ENCODE data around the gene GPM6B.
A peak's percentile ranks its signal among the peaks of the same experiment; 100 is the strongest.

GPM6B gene

DNA sequence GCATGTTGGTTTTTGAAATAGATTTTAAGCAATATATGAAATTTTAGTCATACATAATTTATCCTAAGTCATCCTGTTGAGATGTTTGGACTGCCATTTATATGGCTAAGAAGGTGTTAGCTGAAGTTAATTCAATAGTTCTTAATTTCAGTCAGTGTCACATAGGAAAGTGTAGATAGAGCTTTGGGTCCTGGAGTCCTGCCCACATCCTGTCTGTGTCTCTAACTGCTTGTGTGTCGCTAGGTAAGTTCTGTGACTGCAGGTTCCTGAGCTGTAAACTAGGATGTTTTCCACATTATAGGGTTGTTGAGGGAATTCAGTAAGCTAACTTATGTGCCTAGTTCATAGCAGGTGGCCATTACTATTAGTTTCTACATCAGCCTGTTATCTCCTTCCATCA is 61.6 kb downstream of the GPM6B start:
- no peaks in the 10 kb centered on the region for H3K4me1 ChIP-seq (ENCODE audit: control insufficient read depth in 2 of 2, insufficient read depth in 2 of 2, low read length in 2 of 2)
- H3K4me3 ChIP-seq (ENCODE audit: low read length in 2 of 2) = no peak overlapping the region
- no peak overlapping the region for H3K27ac ChIP-seq (ENCODE audit: low read depth in 2 of 2, low read length in 2 of 2)
- H3K36me3 ChIP-seq (ENCODE audit: control insufficient read depth in 2 of 2, insufficient read depth in 2 of 2, low read length in 2 of 2) = peaks cover 24 to 64% of the 10 kb centered on the region in 2 donors
- H3K27me3 ChIP-seq (ENCODE audit: control insufficient read depth in 2 of 2, insufficient read depth in 2 of 2, low read length in 2 of 2) = no peaks in the 10 kb centered on the region
- no peaks in the 10 kb centered on the region for H3K9me3 ChIP-seq (ENCODE audit: control insufficient read depth in 2 of 2, low read length in 2 of 2)
- H3K9ac ChIP-seq (ENCODE audit: low read depth in 1 of 2, low read length in 2 of 2) = no peak overlapping the region

DNA sequence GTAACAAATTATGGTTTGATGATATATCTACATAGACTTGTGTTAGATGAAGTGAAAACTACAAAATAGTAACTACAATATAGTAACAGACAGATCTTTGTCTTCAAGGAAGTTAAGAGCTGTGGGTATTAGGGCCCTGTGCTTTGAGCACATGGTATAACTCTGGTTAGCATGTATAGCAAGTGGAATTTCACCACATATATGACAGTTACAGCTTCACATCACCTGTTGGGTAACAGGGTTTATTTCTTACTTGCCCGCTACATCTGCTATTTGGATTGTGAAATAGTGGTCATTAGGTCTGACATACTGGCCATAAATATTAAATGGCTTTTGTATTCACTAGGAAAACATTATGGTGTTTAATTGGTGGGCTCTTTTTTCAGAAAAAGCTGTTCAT is 62.1 kb downstream of the GPM6B start:
- H3K9ac ChIP-seq (ENCODE audit: low read depth in 1 of 2, low read length in 2 of 2) = no peak overlapping the region

DNA sequence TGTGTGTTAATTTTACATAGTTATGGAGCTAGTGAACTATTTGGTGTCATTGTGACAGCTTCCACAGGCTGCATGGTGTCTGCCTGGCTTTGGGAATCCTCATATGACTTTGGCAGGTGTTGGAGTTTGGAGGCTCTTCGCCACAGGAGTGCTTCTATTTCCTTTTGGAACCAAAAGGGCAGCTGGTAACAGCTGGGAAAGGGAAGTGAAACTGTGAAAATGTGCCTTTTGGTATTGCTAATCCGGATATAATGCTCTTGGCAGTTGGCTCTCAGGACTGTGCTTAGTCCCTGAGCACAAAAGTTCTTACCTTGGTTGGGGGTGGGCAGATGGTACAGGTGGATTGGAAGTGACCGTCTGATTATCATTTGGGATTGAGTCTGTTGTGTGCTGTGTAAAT is 64.2 kb downstream of the GPM6B start:
- no peak overlapping the region for H3K9ac ChIP-seq (ENCODE audit: low read depth in 1 of 2, low read length in 2 of 2)
- no peak overlapping the region for H3K27ac ChIP-seq (ENCODE audit: low read depth in 2 of 2, low read length in 2 of 2)
- H3K27me3 ChIP-seq (ENCODE audit: control insufficient read depth in 2 of 2, insufficient read depth in 2 of 2, low read length in 2 of 2) = no peaks in the 10 kb centered on the region
- H3K9me3 ChIP-seq (ENCODE audit: control insufficient read depth in 2 of 2, low read length in 2 of 2) = no peaks in the 10 kb centered on the region
- no peaks in the 10 kb centered on the region for H3K4me1 ChIP-seq (ENCODE audit: control insufficient read depth in 2 of 2, insufficient read depth in 2 of 2, low read length in 2 of 2)
- H3K4me3 ChIP-seq (ENCODE audit: low read length in 2 of 2) = no peak overlapping the region
- peaks cover 26 to 51% of the 10 kb centered on the region in 2 donors for H3K36me3 ChIP-seq (ENCODE audit: control insufficient read depth in 2 of 2, insufficient read depth in 2 of 2, low read length in 2 of 2)

More for the DNA sequence above, 62.1 kb downstream of the GPM6B start:
- H3K4me3 ChIP-seq (ENCODE audit: low read length in 2 of 2) = no peak overlapping the region
- H3K9me3 ChIP-seq (ENCODE audit: control insufficient read depth in 2 of 2, low read length in 2 of 2) = no peaks in the 10 kb centered on the region
- no peak overlapping the region for H3K27ac ChIP-seq (ENCODE audit: low read depth in 2 of 2, low read length in 2 of 2)
- no peaks in the 10 kb centered on the region for H3K4me1 ChIP-seq (ENCODE audit: control insufficient read depth in 2 of 2, insufficient read depth in 2 of 2, low read length in 2 of 2)
- peaks cover 24 to 63% of the 10 kb centered on the region in 2 donors for H3K36me3 ChIP-seq (ENCODE audit: control insufficient read depth in 2 of 2, insufficient read depth in 2 of 2, low read length in 2 of 2)
- H3K27me3 ChIP-seq (ENCODE audit: control insufficient read depth in 2 of 2, insufficient read depth in 2 of 2, low read length in 2 of 2) = no peaks in the 10 kb centered on the region

DNA sequence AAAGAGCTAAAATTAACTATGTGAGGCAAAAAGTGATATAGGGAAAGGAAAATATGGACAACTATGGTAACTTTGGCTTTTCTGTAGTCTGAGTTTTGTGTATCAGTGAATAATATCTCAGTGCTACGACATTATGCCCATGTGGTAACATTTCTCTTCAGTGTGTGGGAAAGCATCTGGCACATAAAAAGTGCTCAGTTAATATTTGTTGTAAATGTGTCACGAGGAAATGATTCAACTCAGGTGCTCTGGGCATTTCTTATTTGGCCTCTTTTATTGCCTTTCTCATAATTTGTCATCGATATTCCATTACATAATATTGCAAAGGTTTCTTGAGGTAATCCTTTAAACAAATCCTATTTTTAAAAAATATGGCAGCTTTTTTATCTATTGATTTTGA is 64.8 kb downstream of the GPM6B start:
- Histone ChIP-seq H3K4me3 (ENCODE audit: low read length in 2 of 2) (no peak overlapping the region), H3K36me3 (ENCODE audit: control insufficient read depth in 2 of 2, insufficient read depth in 2 of 2, low read length in 2 of 2) (peaks cover 23 to 46% of the 10 kb centered on the region in 2 donors), H3K27ac (ENCODE audit: low read depth in 2 of 2, low read length in 2 of 2) (no peak overlapping the region), H3K27me3 (ENCODE audit: control insufficient read depth in 2 of 2, insufficient read depth in 2 of 2, low read length in 2 of 2) (no peaks in the 10 kb centered on the region), H3K9me3 (ENCODE audit: control insufficient read depth in 2 of 2, low read length in 2 of 2) (no peaks in the 10 kb centered on the region), H3K9ac (ENCODE audit: low read depth in 1 of 2, low read length in 2 of 2) (no peak overlapping the region), H3K4me1 (ENCODE audit: control insufficient read depth in 2 of 2, insufficient read depth in 2 of 2, low read length in 2 of 2) (no peaks in the 10 kb centered on the region)

DNA sequence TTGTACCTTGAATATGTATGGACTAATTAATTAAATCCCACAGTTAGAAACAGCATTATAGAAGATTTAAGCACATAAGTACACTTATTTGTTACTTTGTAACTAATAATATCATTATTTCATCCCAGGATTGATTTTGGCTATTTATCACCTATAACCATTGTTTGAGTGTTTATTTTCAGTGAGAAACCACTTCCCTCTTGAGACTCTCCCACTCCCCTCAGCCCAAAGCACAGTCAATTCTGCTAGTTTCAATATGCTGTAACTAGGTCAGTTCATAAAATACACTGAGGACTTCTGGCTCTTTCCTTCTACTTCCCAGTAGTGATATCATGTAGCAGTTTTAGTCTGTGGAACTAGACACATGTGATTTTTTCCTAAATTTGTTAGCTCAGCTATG is 66.1 kb downstream of the GPM6B start:
- Histone ChIP-seq H3K27ac (ENCODE audit: low read depth in 2 of 2, low read length in 2 of 2) (no peak overlapping the region), H3K9me3 (ENCODE audit: control insufficient read depth in 2 of 2, low read length in 2 of 2) (no peaks in the 10 kb centered on the region), H3K4me3 (ENCODE audit: low read length in 2 of 2) (no peak overlapping the region), H3K27me3 (ENCODE audit: control insufficient read depth in 2 of 2, insufficient read depth in 2 of 2, low read length in 2 of 2) (no peaks in the 10 kb centered on the region), H3K4me1 (ENCODE audit: control insufficient read depth in 2 of 2, insufficient read depth in 2 of 2, low read length in 2 of 2) (no peaks in the 10 kb centered on the region), H3K9ac (ENCODE audit: low read depth in 1 of 2, low read length in 2 of 2) (no peak overlapping the region), H3K36me3 (ENCODE audit: control insufficient read depth in 2 of 2, insufficient read depth in 2 of 2, low read length in 2 of 2) (peaks cover 26 to 49% of the 10 kb centered on the region in 2 donors)

DNA sequence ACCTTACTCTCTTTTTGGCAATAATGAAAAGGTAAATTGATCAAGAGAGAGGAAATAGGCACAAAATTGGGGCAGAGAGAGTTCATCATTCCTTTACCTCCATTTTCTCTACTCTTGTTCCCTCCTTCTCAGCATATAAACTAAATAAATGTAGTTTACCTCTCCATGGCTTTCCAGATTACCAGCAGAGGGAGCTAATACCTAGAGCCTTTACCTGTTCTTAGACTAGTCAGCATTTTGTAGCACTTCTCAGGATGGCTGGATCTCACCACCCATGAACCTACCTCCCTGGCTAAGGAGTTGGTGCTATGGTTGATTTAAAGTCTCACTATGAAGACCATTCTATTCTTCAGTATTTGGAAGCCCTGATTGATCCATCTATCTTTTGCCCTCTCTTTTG is 66.7 kb downstream of the GPM6B start:
- Histone ChIP-seq H3K27ac (ENCODE audit: low read depth in 2 of 2, low read length in 2 of 2) (no peak overlapping the region), H3K4me3 (ENCODE audit: low read length in 2 of 2) (no peak overlapping the region), H3K9ac (ENCODE audit: low read depth in 1 of 2, low read length in 2 of 2) (no peak overlapping the region), H3K9me3 (ENCODE audit: control insufficient read depth in 2 of 2, low read length in 2 of 2) (no peaks in the 10 kb centered on the region), H3K27me3 (ENCODE audit: control insufficient read depth in 2 of 2, insufficient read depth in 2 of 2, low read length in 2 of 2) (no peaks in the 10 kb centered on the region), H3K4me1 (ENCODE audit: control insufficient read depth in 2 of 2, insufficient read depth in 2 of 2, low read length in 2 of 2) (no peaks in the 10 kb centered on the region), H3K36me3 (ENCODE audit: control insufficient read depth in 2 of 2, insufficient read depth in 2 of 2, low read length in 2 of 2) (peaks cover 26 to 45% of the 10 kb centered on the region in 2 donors)

DNA sequence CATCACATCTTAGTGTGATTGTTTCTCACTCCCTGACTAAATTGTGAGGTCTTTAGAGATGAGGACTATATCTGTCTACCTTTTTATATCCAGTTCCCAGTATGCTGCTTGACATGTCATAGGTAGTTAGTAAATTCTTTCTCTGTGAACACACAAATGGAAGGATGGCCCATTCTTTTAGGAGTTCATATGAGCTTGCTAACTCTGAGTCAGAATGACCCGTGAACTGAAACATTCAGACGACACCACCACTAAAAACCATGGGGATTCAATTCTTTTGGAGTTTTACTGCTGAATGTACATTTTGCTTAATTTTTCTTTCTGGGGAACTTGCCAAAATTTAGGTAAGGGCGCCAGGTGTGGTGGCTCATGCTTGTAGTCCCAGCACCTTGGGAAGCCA is 68.4 kb downstream of the GPM6B start:
- Histone ChIP-seq H3K4me3 (ENCODE audit: low read length in 2 of 2) (no peak overlapping the region), H3K9ac (ENCODE audit: low read depth in 1 of 2, low read length in 2 of 2) (no peak overlapping the region), H3K36me3 (ENCODE audit: control insufficient read depth in 2 of 2, insufficient read depth in 2 of 2, low read length in 2 of 2) (peaks cover 30 to 46% of the 10 kb centered on the region in 2 donors), H3K27ac (ENCODE audit: low read depth in 2 of 2, low read length in 2 of 2) (no peak overlapping the region), H3K4me1 (ENCODE audit: control insufficient read depth in 2 of 2, insufficient read depth in 2 of 2, low read length in 2 of 2) (no peaks in the 10 kb centered on the region), H3K27me3 (ENCODE audit: control insufficient read depth in 2 of 2, insufficient read depth in 2 of 2, low read length in 2 of 2) (no peaks in the 10 kb centered on the region), H3K9me3 (ENCODE audit: control insufficient read depth in 2 of 2, low read length in 2 of 2) (no peaks in the 10 kb centered on the region)

DNA sequence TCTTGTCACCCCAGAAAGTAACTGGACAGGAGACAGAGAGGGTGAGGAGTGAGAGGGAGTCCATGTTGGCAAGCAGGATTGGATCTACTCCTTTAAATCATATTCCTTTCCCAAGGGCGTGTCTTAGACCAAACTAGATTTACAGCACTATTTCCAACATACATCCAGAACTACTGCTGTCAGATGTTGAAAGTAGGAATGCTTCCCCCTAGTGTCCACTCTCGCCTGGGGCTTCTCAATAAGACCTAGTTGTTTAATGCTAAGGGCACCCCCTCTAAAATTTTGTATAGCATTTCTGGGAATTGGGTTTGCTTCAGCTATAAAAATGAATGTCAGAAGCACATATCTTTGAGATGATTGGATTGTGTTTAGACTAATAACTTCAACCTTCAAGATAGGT is 69.1 kb downstream of the GPM6B start:
- no peak overlapping the region for H3K27ac ChIP-seq (ENCODE audit: low read depth in 2 of 2, low read length in 2 of 2)
- H3K36me3 ChIP-seq (ENCODE audit: control insufficient read depth in 2 of 2, insufficient read depth in 2 of 2, low read length in 2 of 2) = peaks cover 30 to 42% of the 10 kb centered on the region in 2 donors
- H3K9ac ChIP-seq (ENCODE audit: low read depth in 1 of 2, low read length in 2 of 2) = no peak overlapping the region
- no peaks in the 10 kb centered on the region for H3K27me3 ChIP-seq (ENCODE audit: control insufficient read depth in 2 of 2, insufficient read depth in 2 of 2, low read length in 2 of 2)
- no peaks in the 10 kb centered on the region for H3K9me3 ChIP-seq (ENCODE audit: control insufficient read depth in 2 of 2, low read length in 2 of 2)
- H3K4me3 ChIP-seq (ENCODE audit: low read length in 2 of 2) = no peak overlapping the region
- no peaks in the 10 kb centered on the region for H3K4me1 ChIP-seq (ENCODE audit: control insufficient read depth in 2 of 2, insufficient read depth in 2 of 2, low read length in 2 of 2)

DNA sequence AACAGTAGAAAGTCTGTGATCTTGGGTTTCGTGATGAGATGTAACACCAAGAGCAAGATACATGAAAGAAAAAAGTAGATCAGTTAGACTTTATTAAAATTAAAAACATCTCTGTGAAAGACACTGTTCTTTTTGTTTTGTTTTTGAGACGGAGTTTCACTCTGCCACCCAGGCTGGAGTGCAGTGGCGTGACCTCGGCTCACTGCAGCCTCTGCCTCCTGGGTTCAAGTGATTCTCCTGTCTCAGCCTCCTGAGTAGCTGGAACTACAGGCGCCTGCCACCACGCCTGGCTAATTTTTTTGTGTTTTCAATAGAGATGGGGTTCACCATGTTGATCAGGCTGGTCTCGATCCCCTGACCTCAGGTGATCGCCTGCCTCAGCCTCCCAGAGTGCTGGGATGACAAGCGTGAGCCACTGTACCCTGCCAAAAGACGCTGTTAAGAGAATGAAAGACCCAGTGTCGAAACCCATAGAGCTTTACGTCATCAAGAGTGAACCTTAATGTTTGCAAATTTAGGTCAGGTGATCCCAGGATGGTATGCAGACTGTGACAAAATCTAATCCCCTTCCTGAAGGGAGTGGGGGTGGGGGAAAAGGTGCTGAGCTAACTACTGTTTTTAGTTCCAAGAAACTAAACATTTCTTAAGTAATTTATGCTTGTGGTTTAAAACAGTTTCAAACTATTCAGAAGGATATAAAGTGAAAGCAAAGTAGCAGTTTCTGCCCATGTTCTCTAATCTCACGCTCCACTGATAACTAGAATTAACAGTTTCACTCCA is 74.3 kb downstream of the GPM6B start:
- Histone ChIP-seq H3K9ac (ENCODE audit: low read depth in 1 of 2, low read length in 2 of 2) (no peak overlapping the region), H3K27me3 (ENCODE audit: control insufficient read depth in 2 of 2, insufficient read depth in 2 of 2, low read length in 2 of 2) (no peaks in the 10 kb centered on the region), H3K4me1 (ENCODE audit: control insufficient read depth in 2 of 2, insufficient read depth in 2 of 2, low read length in 2 of 2) (no peaks in the 10 kb centered on the region), H3K4me3 (ENCODE audit: low read length in 2 of 2) (peak overlapping the region in 1 of 2 donors; percentile 32), H3K9me3 (ENCODE audit: control insufficient read depth in 2 of 2, low read length in 2 of 2) (no peaks in the 10 kb centered on the region), H3K36me3 (ENCODE audit: control insufficient read depth in 2 of 2, insufficient read depth in 2 of 2, low read length in 2 of 2) (peaks cover 18 to 21% of the 10 kb centered on the region in 2 donors), H3K27ac (ENCODE audit: low read depth in 2 of 2, low read length in 2 of 2) (no peak overlapping the region)

DNA sequence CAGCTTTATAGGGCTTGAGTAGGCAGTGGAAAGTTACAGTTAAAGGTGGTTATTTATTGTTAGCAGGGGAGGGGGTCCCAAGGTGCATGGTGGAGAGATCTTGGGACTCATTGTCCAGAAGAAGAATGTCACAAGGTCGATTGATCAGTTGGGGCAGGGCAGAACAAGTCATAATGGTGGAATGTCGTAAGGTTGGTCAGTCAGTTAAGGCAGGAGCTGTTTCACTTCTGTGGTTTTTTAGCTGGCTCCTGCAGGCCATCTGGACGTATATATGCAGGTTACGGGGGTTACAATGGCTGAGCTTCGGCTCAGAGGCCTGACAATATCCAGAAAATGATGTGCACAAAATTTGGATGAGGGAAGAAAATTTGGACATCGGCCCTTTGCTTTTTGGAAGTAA is 75.2 kb downstream of the GPM6B start:
- H3K36me3 ChIP-seq (ENCODE audit: control insufficient read depth in 2 of 2, insufficient read depth in 2 of 2, low read length in 2 of 2) = peaks cover 13 to 20% of the 10 kb centered on the region in 2 donors

More for the DNA sequence above, 75.2 kb downstream of the GPM6B start:
- peaks cover 0 to 6% of the 10 kb centered on the region in 2 donors for H3K4me1 ChIP-seq (ENCODE audit: control insufficient read depth in 2 of 2, insufficient read depth in 2 of 2, low read length in 2 of 2)
- no peak overlapping the region for H3K4me3 ChIP-seq (ENCODE audit: low read length in 2 of 2)
- H3K9me3 ChIP-seq (ENCODE audit: control insufficient read depth in 2 of 2, low read length in 2 of 2) = no peaks in the 10 kb centered on the region
- H3K27me3 ChIP-seq (ENCODE audit: control insufficient read depth in 2 of 2, insufficient read depth in 2 of 2, low read length in 2 of 2) = no peaks in the 10 kb centered on the region
- no peak overlapping the region for H3K9ac ChIP-seq (ENCODE audit: low read depth in 1 of 2, low read length in 2 of 2)
- no peak overlapping the region for H3K27ac ChIP-seq (ENCODE audit: low read depth in 2 of 2, low read length in 2 of 2)

Data from mucosa of rectum (tissue), 2 donors.